Sigmoid colon (tissue), 4 donors: ENCODE data around the gene PAK4.

Source experiments
- CTCF ChIP-seq, 4 experiments: fragments of 450-650 bp in 3 of 4; fragments of 200-600 bp in 1 of 4; IDR thresholded peaks; one replicate each; pipeline ENCODE4 v1.5.1; 2016 to 2019; ENCODE audit warnings: antibody characterized with exemption in 4 of 4, mild to moderate bottlenecking in 3 of 4, moderate library complexity in 2 of 4
- EP300 ChIP-seq, 4 donors: sonication (generic); formaldehyde crosslinking; IDR thresholded peaks; one replicate each; pipeline ENCODE4 v1.6.1; 2017; ENCODE audit warnings: antibody characterized with exemption in 4 of 4
- POLR2AphosphoS5 ChIP-seq, 4 donors: sonication (generic); formaldehyde crosslinking; IDR thresholded peaks; one replicate each; pipeline ENCODE4 v1.6.1; 2017; ENCODE audit warnings: antibody characterized with exemption in 4 of 4

- TF ChIP-seq EP300 (IDR thresholded peaks at IDR 0.05): no peak
- TF ChIP-seq CTCF (IDR thresholded peaks at IDR 0.05): no peak
- no peak for TF ChIP-seq POLR2AphosphoS5 (IDR thresholded peaks at IDR 0.05)
These were observed 10.3 kb upstream of the PAK4 start for GRCh38 chr19:39115105-39115847.
